Measurements from ENCODE around the gene GASK1A.

- TF ChIP-seq CTCF (conservative IDR thresholded peaks at IDR 0.05; ENCODE audit: low read depth, low read length) (no peak), NFE2L2 (IDR thresholded peaks at IDR 0.05; ENCODE audit: low read depth, low read length) (no peak), BHLHE40 (IDR thresholded peaks at IDR 0.05; ENCODE audit: low read depth, low read length) (no peak), USF2 (IDR thresholded peaks at IDR 0.05; ENCODE audit: low read depth, low read length) (no peak), POLR2A (IDR thresholded peaks at IDR 0.05; ENCODE audit: low read depth, low read length) (no peak), MAFK (IDR thresholded peaks at IDR 0.05; ENCODE audit: low read depth, low read length) (no peak), MXI1 (IDR thresholded peaks at IDR 0.05; ENCODE audit: borderline replicate concordance, low read depth, low read length) (no peak), ELK1 (IDR thresholded peaks at IDR 0.05; ENCODE audit: borderline replicate concordance, low read depth, low read length) (no peak), CEBPB (IDR thresholded peaks at IDR 0.05; ENCODE audit: low read depth, low read length) (no peak)
Measured at GRCh38 chr3:43095370-43095769, 116.3 kb downstream of the GASK1A start.

Data from IMR-90 (cell line).